SH-SY5Y (cell line): Measurements from ENCODE around the gene CARD9.

ENCODE experiments used
- GATA2 ChIP-seq: IDR thresholded peaks from 2 replicates; pipeline ENCODE4 v1.6.1; 2011; ENCODE audit warnings: mild to moderate bottlenecking, low read depth, low read length
- GATA3 ChIP-seq: IDR thresholded peaks from 2 replicates; pipeline ENCODE4 v1.6.1; 2011; ENCODE audit warnings: low read depth, mild to moderate bottlenecking, low read length, moderate library complexity

The CARD9 gene

GRCh38 chr9:136394312-136395019, 21.0 kb upstream of the CARD9 start:
- TF ChIP-seq GATA2 (no peak), GATA3 (no peak)

- TF ChIP-seq GATA3 (no peak), GATA2 (no peak)
Observed at GRCh38 chr9:136393531-136393930, 20.1 kb upstream of the CARD9 start.

- TF ChIP-seq GATA3: no peak
- TF ChIP-seq GATA2: no peak
Observed at GRCh38 chr9:136392538-136393449, 19.3 kb upstream of the CARD9 start.

GRCh38 chr9:136391737-136392537, 18.5 kb upstream of the CARD9 start:
- no peak for TF ChIP-seq GATA3

- TF ChIP-seq GATA2: no peak
- no peak for TF ChIP-seq GATA3
Observed at GRCh38 chr9:136389396-136389795, 15.9 kb upstream of the CARD9 start.

GRCh38 chr9:136387217-136387616, 13.7 kb upstream of the CARD9 start:
- TF ChIP-seq GATA3 (no peak), GATA2 (no peak)

- TF ChIP-seq GATA2: no peak
- TF ChIP-seq GATA3: no peak
Observed at GRCh38 chr9:136386018-136386417, 12.5 kb upstream of the CARD9 start.

GRCh38 chr9:136385015-136385414, 11.5 kb upstream of the CARD9 start:
- no peak for TF ChIP-seq GATA3
- TF ChIP-seq GATA2: no peak

GRCh38 chr9:136383436-136383835, 10.0 kb upstream of the CARD9 start:
- TF ChIP-seq GATA2 (no peak), GATA3 (no peak)

GRCh38 chr9:136381966-136382513, 8.6 kb upstream of the CARD9 start:
- TF ChIP-seq GATA2: no peak
- no peak for TF ChIP-seq GATA3

- TF ChIP-seq GATA3: no peak
- no peak for TF ChIP-seq GATA2
Observed at GRCh38 chr9:136381311-136381710, 7.8 kb upstream of the CARD9 start.

GRCh38 chr9:136380381-136380780, 6.9 kb upstream of the CARD9 start:
- TF ChIP-seq GATA2: no peak
- TF ChIP-seq GATA3: no peak

GRCh38 chr9:136379891-136380290, 6.4 kb upstream of the CARD9 start:
- TF ChIP-seq GATA2 (no peak), GATA3 (no peak)

GRCh38 chr9:136379401-136379800, 5.9 kb upstream of the CARD9 start:
- TF ChIP-seq GATA2: no peak
- TF ChIP-seq GATA3: no peak
